H1 (cell line): ENCODE data around the gene LBH. TPM values are rescaled to one million over a fixed set of nuclear protein-coding genes. Genes with fewer than 3 reads are reported as not detected.

Experiments used
- HDAC2 ChIP-seq, 2 experiments: fragments of 300-600 bp in 1 of 2; sonication (generic) in 1 of 2; IDR thresholded peaks; 2 replicates each; pipeline ENCODE4 v1.6.1; 2011 to 2012; ENCODE audit warnings: low read depth in 2 of 2, low read length in 2 of 2, mild to moderate bottlenecking in 2 of 2, moderate library complexity in 2 of 2, borderline replicate concordance in 1 of 2, inconsistent platforms in 1 of 2
- SP4 ChIP-seq: IDR thresholded peaks from 2 replicates; pipeline ENCODE4 v1.6.1; 2012; ENCODE audit warnings: low read length, inconsistent platforms
- polyA plus RNA-seq, 7 experiments: library from polyadenylated mRNA; depleted of rRNA in 3 of 7; stranded (reverse) in 5 of 7; unstranded in 2 of 7; fragments of >200 nt in 5 of 7; fragments of 200-250 nt in 2 of 7; gene quantifications; 1 replicate in 5 of 7; 2 replicates in 1 of 7; 4 replicates in 1 of 7; pipeline versions ENCODE4 v1.2.1 to v1.2.3, GENCODE V29; 2011 to 2013; ENCODE audit warnings: missing spikeins in 2 of 7, mixed read lengths in 2 of 7
- total RNA-seq: library from RNA; stranded (reverse); fragmentation: NEBNext Ultra II Directional; extraction: Animal tissue kit (Norgen Biotek cat#: 25700); gene quantifications from 2 replicates; pipeline ENCODE4 v1.2.1, GENCODE V29; 2021
- TF ChIP-seq, protein P1 (sequence below), 3 experiments: IDR thresholded peaks; 1 replicate in 2 of 3; 2 replicates in 1 of 3; pipeline versions ENCODE4 v1.5.1 to v1.6.1; 2011; ENCODE audit warnings: low read length in 3 of 3, mild to moderate bottlenecking in 3 of 3, inconsistent platforms in 2 of 3, low read depth in 1 of 3, moderate library complexity in 1 of 3; ENCODE audit not compliant: insufficient read depth in 1 of 3; ENCODE audit errors: control extremely low read depth in 1 of 3

Gene LBH
- total and polyA plus RNA-seq, 2 of the 8 experiments (the other 6 are each of a cell fraction or from before 2014, with no cell fraction given) = 25.7 to 34.5 TPM

DNA sequence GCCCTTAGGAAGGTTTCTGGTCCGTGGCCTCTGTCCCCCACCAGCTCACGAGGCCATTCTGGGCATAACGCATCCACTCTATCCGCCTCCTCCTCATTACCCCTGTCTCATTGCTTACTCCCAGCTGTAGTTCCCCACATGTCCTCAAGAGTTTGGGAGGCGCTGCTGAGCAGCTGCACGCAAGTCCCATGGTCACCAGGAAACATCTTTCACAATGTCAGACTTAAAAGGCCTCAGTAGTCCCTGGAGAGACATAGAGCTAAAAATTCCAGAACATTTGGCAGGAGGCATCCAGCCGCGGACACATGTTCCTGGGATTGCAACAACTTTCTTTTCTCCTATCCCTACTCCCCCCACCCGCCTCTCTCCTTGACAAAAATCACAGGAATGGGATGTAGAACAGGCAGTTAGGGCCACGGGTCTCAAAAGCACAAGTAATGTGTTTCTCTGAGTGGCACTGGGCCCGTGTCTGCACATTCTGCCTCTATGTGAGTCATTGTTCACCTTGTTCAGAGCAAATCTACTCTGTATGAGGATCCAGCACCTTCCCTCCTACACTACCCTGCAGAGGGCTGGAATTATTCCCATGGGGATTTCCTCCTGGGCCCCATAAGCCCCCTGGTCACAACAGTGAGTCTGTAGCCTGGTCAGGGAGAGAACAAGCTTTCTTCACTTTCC lies 8.1 kb downstream of the LBH start (continued):
- TF ChIP-seq, protein P1, sequence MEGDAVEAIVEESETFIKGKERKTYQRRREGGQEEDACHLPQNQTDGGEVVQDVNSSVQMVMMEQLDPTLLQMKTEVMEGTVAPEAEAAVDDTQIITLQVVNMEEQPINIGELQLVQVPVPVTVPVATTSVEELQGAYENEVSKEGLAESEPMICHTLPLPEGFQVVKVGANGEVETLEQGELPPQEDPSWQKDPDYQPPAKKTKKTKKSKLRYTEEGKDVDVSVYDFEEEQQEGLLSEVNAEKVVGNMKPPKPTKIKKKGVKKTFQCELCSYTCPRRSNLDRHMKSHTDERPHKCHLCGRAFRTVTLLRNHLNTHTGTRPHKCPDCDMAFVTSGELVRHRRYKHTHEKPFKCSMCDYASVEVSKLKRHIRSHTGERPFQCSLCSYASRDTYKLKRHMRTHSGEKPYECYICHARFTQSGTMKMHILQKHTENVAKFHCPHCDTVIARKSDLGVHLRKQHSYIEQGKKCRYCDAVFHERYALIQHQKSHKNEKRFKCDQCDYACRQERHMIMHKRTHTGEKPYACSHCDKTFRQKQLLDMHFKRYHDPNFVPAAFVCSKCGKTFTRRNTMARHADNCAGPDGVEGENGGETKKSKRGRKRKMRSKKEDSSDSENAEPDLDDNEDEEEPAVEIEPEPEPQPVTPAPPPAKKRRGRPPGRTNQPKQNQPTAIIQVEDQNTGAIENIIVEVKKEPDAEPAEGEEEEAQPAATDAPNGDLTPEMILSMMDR (IDR thresholded peaks at IDR 0.05; ENCODE audit: control extremely low read depth in 1 of 3, insufficient read depth in 1 of 3, low read depth in 1 of 3, low read length in 3 of 3) = peak; percentile 81 to 99 (median 93)
- 0 out of 4 replicates have a peak, but pooled peaks of 1 of the 2 experiments have one; percentile 24 for TF ChIP-seq HDAC2 (IDR thresholded peaks at IDR 0.05; ENCODE audit: borderline replicate concordance in 1 of 2, low read depth in 2 of 2, low read length in 2 of 2)
- TF ChIP-seq SP4 = no peak
